MV-4-11 (cell line): ENCODE results near the gene RASGRP3.
A peak's percentile ranks its signal among the peaks of the same experiment; 100 is the strongest.
"Not testable (repeated sequence)": the region's sequence is repeated elsewhere in the genome, so short reads cannot be mapped to it uniquely, and the experiment has no call there.

Source experiments
- DNase-seq: peaks from one replicate; lab custom pipeline; 2025; lab: John Stamatoyannopoulos, UW

RASGRP3 gene

DNA sequence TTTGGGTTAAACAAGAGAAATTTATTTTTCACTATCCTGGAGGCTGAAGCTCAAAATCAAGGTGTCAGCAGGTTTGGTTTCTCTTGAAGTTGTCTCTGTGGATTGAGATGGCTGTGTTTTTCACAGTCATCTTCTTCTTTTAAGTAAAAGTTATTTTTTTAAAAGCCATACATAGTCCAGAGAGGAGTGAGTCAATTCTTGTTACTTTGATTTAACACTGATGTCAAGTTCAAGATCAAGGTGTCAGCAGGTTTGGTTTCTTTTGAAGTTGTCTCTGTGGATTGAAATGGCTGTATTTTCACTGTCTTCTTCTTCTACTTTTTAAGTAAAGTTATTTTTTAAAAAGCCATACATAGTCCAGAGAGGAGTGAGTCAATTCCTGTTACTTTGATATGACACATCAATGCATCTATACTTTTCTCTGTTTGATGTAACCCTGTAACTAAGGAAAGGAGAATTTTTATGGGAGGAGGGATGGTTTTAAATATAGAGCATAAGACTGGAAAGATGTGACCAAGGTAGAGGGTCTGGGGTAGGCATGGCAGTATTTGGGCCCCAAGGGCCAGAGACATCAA is 22.5 kb upstream of the RASGRP3 start:
- no peak for DNase-seq

DNA sequence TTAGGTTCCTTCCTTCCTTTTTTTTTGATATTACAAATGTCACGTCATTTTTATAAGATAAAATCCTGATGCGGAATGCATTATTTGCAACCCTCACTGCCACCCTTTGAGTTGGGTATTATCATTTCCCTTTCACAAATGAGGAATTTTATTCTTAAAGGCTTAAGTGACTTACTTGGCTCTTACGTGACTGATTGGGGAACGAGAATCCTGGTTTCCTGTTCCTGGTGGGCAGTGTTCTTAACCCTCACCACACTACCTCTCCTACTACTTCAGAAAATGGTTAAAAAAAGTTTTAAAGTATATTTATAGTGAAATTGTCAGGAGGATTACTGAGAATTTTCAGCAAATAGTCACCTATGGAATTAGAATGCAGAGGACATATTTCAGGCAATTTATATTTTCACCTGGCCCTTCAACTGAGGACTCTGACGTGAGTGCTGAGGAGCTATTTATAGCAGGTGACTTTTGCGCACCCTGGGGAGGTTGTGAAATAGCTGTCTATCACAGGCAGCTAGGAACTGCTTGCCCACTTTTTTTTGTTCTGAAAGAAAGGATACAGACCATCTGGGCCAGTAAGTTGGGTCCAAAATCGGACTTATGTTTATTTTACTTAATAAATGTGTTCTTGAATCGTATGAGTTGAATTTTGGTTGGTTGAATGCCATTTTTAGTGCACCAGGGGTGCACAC is 18.7 kb upstream of the RASGRP3 start:
- peak; percentile 21 for DNase-seq

DNA sequence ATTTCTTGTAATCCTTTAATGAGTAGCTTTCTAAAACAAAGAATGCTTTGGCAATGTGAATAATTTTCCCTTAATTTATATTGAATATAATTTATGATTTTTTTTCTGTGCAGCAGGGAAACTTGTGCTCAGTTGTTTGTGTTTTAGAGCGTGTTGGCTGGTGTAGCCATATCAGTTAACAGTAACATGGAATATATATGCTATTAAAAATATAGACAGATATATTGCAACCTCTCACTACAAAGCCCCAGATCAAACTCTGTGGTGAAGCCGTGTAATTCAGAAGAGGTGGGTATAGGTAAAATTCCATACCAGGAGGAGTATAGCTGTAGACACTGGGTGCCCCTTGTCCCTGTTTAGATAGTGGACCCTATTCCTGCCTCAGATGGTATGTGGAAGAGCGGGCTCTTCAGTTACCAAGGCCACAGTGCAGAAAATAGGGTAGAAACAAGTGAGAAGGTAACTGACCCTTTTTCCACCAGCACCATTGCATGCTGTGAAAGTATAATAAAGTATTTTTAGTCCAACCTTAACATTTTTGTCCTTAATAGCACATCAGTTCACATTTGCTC is 18.1 kb upstream of the RASGRP3 start:
- no peak for DNase-seq

DNA sequence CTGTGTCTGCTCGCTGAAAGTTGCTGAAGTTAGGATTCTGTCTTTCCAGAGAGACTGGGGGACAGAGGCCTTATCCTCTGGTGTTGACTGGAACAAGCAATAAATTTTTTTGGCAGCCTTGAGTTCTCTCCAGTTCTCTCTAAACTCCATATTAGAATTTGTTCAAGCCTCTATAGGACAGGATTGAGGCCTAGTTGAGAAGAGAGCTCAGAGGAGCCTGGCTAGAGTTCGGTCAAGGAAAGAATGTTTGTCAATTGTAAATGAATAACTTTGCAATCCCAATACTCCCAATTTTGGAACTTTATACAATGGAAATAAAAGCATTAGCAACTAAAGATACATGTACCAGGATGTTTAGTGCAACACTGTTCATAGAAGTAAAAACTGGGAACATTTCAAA is 16.7 kb upstream of the RASGRP3 start:
- DNase-seq, result no peak

DNA sequence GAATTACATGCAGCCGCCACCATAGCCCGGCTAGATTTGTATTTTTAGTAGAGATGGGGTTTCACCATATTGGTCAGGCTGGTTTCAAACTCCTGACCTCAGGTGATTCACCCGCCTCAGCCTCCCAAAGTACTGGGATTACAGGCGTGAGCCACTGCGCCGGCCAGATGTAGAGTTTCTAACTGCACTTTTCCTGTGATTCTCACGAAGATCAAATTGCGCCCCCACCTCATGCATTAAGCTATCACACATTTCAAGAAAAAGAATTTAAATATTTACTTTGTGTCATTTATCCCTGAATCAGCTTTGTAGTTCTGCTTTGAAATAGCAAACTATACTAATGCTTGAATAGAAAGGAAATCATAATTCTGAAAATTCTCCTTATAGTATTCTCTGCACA is 13.9 kb upstream of the RASGRP3 start:
- not testable (repeated sequence) for DNase-seq

DNA sequence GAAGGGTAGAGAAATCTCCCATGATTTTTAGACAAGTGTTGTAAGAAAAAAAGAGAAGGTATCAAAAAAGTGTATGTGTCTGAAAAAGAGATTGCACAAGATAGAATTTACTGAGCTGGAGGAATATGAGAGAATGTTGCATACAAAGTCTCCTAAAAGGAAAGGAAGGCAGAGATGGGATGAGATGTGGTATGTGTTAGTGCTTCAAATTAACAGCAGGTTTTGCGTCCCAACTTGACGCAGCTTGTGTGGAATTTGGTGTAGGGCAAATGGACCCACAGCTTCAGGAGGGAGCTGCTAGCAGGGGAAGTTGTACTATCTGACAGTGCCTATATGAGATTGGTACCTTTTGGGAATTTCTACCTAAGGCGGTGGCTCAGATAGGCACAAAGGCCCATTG is 9.0 kb upstream of the RASGRP3 start:
- DNase-seq, result no peak

DNA sequence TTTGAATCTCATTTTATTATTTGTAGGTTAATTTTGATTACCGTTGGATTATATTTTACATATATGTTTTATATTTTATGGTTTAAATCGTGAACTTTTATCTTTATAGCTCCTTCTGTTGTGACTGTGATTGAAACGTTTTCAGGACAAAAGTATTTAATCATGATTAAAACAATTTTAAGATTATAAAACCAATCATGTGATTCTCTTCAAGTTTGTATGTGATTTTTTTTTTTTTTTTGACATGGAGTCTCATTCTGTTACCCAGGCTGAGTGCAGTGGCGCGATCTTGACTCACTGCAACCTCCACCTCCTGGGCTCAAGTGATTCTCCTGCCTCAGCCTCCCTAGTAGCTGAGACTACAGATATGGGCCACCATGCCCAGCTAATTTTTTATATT is 7.2 kb upstream of the RASGRP3 start:
- DNase-seq, result no peak

DNA sequence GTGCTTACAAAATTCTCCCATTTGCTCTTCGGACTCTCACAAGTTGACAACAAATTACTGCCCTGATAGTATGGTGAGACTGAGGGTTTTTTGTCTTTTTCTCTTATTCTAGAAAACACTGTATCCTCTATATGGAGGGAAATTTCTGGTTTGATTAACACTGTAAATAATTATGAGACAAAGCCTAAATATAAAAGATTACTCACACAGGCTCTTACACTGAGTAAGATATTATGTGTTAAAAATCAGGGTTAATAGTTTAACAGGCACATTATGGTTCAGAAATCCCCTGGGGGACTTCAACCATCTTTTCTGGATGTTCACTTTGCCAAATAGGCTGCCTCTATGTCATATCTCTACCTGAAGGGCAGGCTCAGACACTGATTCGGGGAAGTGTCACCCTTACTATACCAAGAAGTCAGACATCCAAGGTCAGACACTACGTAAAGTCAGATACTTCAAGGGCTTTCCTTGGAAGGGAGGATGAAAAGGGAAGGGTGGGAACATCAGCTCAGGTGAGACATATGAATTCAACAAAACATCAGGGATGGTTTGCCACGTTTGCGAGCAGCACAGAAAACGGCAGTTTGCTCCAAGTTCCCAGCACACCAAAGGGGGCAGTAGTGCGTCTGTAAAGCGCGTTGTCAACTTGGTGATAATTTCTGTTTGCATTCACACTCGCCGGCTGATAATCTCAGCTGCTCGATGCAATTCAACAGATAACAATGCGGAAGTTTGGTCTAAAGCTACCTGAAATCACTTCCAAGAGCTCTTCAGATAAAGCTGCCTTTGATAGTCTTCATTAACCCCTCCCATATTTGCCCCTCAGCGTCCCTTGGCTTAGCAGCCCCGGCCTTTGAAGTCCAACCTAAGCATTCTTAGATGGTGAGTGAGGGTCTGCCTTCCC is 972 bp upstream of the RASGRP3 start:
- peak; percentile 66 for DNase-seq

DNA sequence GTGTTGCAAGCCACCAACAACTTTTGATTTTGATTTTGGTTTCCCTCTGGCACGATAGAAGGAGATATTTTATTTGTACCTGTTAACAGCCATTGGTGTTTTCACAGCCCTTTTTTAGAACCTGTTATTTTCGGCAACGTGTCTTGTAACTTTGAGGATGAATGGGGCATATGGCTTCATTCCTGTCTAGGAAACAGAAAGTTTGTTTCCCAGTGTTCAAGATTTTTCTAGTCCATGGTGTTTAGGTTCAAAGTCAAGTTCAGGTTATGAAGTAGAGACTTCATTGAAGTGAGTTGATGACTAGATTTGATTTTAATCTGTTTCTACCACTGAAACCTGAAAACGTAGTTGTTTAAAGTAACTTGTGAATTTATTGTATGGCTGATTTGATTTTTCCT is 343 bp downstream of the RASGRP3 start:
- no peak for DNase-seq

DNA sequence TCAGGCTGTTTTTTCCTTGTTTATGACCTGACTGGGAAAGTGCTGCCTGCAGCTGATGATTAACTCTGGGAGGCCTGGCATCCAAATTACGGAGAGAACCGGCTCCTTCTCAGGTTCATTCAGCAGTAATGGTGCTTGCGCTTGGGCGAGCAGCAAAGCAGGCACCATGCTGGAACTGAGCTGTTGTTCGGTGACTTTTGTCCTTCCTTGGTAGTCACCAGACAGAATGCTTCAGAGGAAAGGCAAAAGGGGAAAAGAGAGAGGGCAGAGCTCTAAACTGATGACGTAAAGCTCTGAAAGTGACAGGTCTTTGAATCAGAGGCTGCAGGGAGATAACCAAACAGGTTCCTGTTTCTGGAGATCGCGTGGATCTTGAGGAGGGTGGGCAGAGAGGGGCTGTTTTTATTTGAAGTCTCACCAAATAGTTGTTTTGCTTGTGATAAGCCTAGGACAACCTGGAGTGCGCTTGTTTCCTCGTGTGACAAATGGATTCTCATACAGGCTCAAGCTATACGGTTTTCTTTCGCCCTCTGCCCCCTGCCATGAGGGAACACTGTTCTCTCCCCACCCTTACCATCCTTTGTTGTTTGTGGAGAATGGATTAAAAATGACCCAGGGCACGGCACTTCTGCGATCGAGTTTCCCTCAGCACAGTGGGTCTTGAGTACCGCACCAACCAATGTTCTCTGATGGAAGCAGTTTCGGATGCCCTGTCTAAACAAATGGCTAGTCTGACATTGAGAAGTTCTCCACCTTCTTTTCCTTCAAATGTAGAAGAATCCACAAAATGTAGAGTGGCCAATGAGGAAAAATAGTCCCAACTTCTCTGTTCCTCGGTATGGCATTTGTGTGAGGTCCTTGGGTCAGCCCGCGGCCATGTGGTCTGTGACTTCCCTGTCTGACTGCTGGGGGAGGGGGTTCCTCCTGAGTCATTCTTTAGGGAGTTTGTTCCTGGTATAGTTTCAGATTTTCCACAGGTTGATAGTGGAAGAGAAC is 1.3 kb downstream of the RASGRP3 start:
- DNase-seq, result peak; percentile 75

DNA sequence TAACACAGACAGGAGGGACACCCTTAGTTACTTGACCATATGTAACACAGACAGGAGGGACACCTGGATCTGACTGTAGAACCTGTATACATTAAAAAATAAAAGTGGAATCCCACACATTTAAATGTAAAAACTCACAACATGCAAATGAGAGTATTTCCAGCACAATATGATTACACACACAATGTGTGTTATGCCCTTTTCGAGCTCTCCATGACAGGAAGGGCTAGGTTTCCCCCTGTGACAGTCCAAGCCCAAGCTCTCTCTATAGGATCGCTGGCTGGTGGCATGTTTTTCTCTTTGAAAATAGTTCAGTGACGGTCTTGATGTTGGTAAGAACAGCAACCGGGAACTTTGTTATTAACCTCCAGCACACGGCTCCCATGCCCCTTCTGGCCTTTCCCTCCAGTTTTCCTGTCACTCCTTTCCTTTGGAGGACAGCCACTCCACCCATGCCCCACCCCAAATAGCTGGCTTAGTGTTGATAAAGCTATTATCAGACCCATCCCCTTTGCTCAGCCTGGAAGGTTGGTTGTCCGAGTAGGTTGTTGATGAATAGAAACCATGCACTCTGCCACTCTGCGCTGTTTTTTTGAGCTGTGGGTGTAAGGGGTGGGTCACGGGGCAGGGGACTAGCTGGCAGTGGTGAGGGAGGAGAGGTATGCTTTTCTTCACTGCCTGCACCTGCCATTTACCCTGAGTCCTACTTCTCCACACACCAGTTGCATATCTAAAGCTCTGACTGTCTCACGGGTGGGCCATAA is 2.7 kb downstream of the RASGRP3 start:
- DNase-seq, result no peak

DNA sequence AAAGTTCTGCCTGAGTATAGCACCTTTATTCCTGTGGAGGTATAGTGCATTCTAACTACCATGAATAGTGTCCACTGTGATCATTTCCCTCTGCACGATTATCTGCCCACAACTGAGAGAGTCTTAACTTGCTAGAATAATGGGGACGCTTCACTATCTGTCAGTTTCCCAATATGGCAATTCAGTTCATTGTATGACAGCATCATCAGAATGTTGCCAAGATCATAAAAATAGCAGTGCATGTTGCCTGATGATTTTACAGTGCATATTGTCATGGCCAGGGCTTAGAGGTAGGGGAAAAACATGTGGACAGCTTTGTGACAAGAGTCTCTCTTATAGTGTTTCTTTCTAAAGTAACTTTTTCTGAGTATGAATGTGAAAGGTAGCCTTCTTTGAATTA is 6.1 kb downstream of the RASGRP3 start:
- no peak for DNase-seq

DNA sequence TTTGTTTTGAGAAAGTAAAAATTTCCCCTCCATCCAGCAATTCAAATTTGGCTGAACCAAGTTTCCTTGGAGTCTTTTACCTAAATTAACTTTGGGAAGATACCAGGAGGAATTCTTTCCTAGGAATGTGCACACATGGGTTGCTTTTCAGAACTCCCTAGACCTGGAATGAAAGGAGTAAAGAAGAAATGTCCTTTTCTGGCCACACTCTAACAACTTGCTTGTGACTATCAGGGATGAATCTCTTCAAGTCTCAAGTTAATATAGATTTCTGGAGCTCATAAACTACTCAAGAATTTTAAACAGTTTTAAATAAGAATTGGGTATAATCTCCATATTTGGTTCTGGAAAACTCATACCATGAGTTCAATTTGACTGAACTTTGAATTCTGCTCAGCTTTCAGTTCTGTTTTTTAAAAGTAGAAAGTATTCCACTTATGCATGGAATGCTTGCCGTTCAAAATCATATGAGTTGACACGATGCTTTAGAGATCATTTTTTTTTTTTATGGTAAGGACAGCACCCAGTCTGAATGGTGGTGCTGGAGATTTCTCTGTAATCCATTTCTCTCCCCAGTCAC is 7.7 kb downstream of the RASGRP3 start:
- peak; percentile 15 for DNase-seq

DNA sequence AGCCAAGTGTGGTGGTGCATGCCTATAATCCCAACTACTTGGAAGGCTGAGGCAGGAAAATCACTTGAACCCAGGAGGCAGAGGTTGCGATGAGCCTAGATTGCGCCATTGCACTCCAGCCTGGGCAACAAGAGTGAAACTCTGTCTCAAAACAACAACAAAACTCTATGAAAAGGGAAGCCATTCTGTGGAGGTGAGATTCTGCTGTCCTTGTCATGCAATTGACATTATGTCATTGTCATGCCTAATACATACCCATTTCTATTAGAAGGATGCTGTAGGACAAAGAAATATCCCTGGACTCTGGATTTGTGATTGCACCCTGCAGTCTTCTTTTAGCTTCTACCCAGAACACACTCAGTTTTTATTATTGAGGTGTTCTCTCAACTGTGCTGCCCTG is 8.6 kb downstream of the RASGRP3 start:
- no peak for DNase-seq

DNA sequence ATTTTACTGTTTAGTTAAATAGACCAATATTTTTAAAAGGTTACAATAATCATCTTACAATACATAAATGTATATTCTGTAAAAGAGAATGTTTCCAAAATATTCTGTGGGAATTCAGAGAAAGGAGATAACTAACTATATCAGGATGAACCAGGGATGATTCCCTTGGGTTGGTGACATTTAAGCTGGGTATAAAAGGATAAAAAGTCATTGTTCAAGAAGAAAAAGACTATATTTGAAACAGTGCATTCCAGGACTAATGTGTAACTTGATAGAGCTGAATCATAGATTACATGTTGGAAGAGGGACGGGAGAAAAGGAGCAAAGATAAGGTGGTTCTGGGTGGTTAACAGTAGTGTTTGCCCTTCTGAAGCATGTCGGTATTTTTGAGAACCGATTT is 10.1 kb downstream of the RASGRP3 start:
- DNase-seq, result no peak

DNA sequence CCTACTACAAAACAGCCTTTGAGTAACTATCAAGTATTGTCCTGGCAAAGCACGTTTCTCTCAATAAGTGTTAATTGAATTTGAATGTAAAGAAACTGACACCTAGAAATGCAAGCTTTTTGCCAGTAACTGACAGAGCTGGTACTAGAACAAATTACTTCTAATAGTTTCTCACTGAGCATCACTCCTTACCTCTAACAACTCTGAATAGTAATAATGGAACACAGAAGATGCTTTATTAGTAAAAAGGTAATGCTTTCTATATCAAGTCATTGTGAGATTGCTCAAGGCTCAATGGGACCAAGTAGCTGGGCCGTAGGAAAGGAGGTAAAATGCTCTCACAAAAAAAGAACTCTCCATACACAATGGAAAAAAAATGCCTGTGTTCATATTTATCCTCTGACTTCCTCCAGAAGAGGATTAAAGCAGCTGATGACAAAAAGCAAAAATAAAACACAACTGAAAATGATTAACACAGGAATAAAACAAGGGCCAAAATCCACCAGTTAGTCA is 11.8 kb downstream of the RASGRP3 start:
- no peak for DNase-seq

DNA sequence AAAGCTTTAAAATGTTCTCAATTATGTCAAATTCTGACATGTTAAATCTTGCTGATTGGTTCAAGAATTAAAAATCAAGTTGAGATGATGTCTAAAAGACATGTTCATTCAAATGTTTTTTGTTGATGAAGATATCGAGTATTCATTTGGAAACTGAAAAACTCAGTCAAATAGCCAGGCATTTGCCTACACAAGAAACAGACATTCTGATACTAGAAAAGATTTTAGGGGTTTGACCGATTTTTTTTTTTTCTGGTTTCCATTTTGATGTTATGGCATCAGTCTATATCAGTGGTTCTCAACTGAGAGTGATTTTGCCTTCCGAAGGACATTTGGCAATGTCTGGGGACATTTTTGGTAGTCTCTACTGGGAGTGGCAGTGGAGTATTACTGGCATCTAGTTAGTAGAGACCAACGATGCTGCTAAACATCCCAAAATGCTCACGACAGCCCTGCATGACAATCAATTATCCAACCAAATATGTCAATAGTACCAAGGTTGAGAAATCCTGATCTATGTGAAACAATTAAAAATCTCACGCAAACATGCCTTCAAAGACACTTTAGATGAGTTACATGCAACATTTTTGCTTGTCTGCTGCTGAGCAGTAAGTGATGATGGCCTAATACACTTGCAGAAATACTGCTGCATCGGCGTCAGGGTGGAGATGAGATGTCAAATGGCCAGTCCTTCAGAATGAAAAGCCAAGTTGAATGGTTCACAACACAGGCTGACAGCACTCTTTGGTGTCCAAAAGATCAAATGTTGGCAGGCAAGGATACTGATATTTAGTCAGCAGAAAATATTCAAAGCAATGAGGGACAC is 12.5 kb downstream of the RASGRP3 start:
- no peak for DNase-seq

DNA sequence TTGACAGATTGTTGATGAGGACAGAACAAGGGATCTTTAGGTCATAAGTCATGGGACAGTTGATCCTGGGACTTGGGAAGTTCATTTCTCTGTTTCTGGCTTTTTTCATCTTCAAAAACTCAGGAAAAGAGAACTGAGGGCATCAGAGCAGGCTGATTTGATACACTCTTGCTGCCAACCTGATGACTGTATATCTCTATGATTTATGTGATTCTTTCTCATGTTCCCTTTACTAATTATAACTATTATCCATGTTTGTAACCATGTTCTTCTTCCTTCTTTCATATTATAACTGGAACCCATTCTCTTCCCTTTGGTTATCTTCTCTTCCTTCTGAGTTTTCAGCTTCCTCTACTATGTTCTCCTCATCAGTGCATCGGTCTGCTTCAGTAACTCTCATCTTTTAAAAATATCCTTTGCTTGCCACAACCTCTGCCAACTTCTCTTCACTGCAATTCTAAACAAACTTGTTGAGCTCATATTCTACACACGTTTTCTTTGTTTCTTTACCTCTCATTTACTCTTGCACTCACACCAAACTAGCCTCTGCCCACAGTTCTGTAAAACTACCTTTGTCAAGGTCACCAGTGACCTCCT is 13.5 kb downstream of the RASGRP3 start:
- no peak for DNase-seq
